WERI-Rb-1 (cell line): ENCODE data around the gene ZSWIM6.

ENCODE experiments used
- DNase-seq: peaks from one replicate; pipeline ENCODE4 v3.0.0-alpha.2; 2020
- H3K27ac ChIP-seq: fragments of 250-450 bp; sonication (Bioruptor Pico); 2 replicates; pipeline ENCODE4 v1.5.1; 2020; ENCODE audit warnings: mild to moderate bottlenecking, moderate library complexity
- H3K27me3 ChIP-seq: fragments of 250-450 bp; sonication (Bioruptor Pico); 2 replicates; pipeline ENCODE4 v1.5.1; 2021; ENCODE audit warnings: mild to moderate bottlenecking, low read depth, moderate library complexity; ENCODE audit not compliant: insufficient read depth, severe bottlenecking
- H3K36me3 ChIP-seq: fragments of 250-450 bp; sonication (Bioruptor Pico); 2 replicates; pipeline ENCODE4 v1.5.1; 2020; ENCODE audit warnings: mild to moderate bottlenecking, moderate library complexity
- H3K4me3 ChIP-seq: 2 replicates; pipeline ENCODE4 v1.5.1; 2011; ENCODE audit warnings: low read depth, mild to moderate bottlenecking, control low read depth, low read length
- H3K9me3 ChIP-seq: fragments of 250-450 bp; sonication (Bioruptor Pico); 2 replicates; pipeline ENCODE4 v1.5.1; 2021; ENCODE audit warnings: mild to moderate bottlenecking, moderate library complexity; ENCODE audit not compliant: severe bottlenecking
- CTCF ChIP-seq: IDR thresholded peaks from 2 replicates; pipeline ENCODE4 v1.5.1; 2011; ENCODE audit warnings: low read depth, mild to moderate bottlenecking, control low read depth, inconsistent platforms, low read length

ZSWIM6 gene

GRCh38 chr5:61438298-61438970 lies 106.4 kb downstream of the ZSWIM6 start:
- DNase-seq, result no peak
- no peaks in the 10 kb centered on the region for H3K36me3 ChIP-seq
- H3K27ac ChIP-seq, result no peak overlapping the region
- H3K4me3 ChIP-seq, result no peak overlapping the region
- TF ChIP-seq CTCF, result no peak
- no peaks in the 10 kb centered on the region for H3K27me3 ChIP-seq
- peaks cover 4% of the 10 kb centered on the region for H3K9me3 ChIP-seq

- Histone ChIP-seq H3K9me3 (peaks cover 4% of the 10 kb centered on the region), H3K4me3 (no peak overlapping the region), H3K27me3 (no peaks in the 10 kb centered on the region), H3K27ac (no peak overlapping the region), H3K36me3 (no peaks in the 10 kb centered on the region)
- TF ChIP-seq CTCF, result no peak
- DNase-seq, result no peak
Measured at GRCh38 chr5:61440086-61440485, 108.0 kb downstream of the ZSWIM6 start.

GRCh38 chr5:61440596-61440995 lies 108.5 kb downstream of the ZSWIM6 start:
- no peak overlapping the region for H3K4me3 ChIP-seq
- H3K36me3 ChIP-seq, result no peaks in the 10 kb centered on the region
- no peak for TF ChIP-seq CTCF
- DNase-seq, result no peak
- peaks cover 4% of the 10 kb centered on the region for H3K9me3 ChIP-seq
- H3K27me3 ChIP-seq, result no peaks in the 10 kb centered on the region
- H3K27ac ChIP-seq, result no peak overlapping the region

GRCh38 chr5:61441742-61442141 lies 109.7 kb downstream of the ZSWIM6 start:
- no peaks in the 10 kb centered on the region for H3K36me3 ChIP-seq
- H3K27ac ChIP-seq, result no peak overlapping the region
- H3K9me3 ChIP-seq, result peaks cover 4% of the 10 kb centered on the region
- DNase-seq, result no peak
- no peak overlapping the region for H3K4me3 ChIP-seq
- no peak for TF ChIP-seq CTCF
- no peaks in the 10 kb centered on the region for H3K27me3 ChIP-seq

GRCh38 chr5:61447780-61448495 lies 115.9 kb downstream of the ZSWIM6 start:
- H3K9me3 ChIP-seq, result peaks cover 7% of the 10 kb centered on the region
- no peaks in the 10 kb centered on the region for H3K36me3 ChIP-seq
- H3K27ac ChIP-seq, result no peak overlapping the region
- no peak for DNase-seq
- TF ChIP-seq CTCF, result no peak
- H3K27me3 ChIP-seq, result no peaks in the 10 kb centered on the region
- H3K4me3 ChIP-seq, result no peak overlapping the region
